Fibroblast of pulmonary artery (primary cell): ENCODE results near the gene CDC34.

Experiments
- DNase-seq: peaks from one replicate; pipeline ENCODE4 v3.0.0-alpha.2; 2010; ENCODE audit warnings: low read depth
- H3K4me3 ChIP-seq: replicated peaks from 2 replicates; pipeline ENCODE4 v1.5.1; 2011; ENCODE audit warnings: low read depth, mild to moderate bottlenecking, control low read depth, low read length, moderate library complexity
- CTCF ChIP-seq: IDR thresholded peaks from 2 replicates; pipeline ENCODE4 v1.5.1; 2011; ENCODE audit warnings: mild to moderate bottlenecking, control low read depth, low read length, inconsistent platforms; ENCODE audit errors: missing control alignments

CDC34 gene

GRCh38 chr19:535017-535835, 3.7 kb downstream of the CDC34 start:
- H3K4me3 ChIP-seq = no peak overlapping the region
- TF ChIP-seq CTCF = no peak
- no peak for DNase-seq

- no peak for DNase-seq
- H3K4me3 ChIP-seq = no peak overlapping the region
- TF ChIP-seq CTCF = no peak
Observed at GRCh38 chr19:536031-536880, 4.7 kb downstream of the CDC34 start.

- TF ChIP-seq CTCF = no peak
- no peak overlapping the region for H3K4me3 ChIP-seq
Observed at GRCh38 chr19:536881-537404, 5.4 kb downstream of the CDC34 start.

GRCh38 chr19:538641-539428, 7.3 kb downstream of the CDC34 start:
- DNase-seq = no peak
- H3K4me3 ChIP-seq = no peak overlapping the region
- TF ChIP-seq CTCF = no peak

More at GRCh38 chr19:536881-537404, 5.4 kb downstream of the CDC34 start:
- DNase-seq = no peak

- H3K4me3 ChIP-seq = no peak overlapping the region
- TF ChIP-seq CTCF = no peak
- no peak for DNase-seq
Observed at GRCh38 chr19:539429-540030, 8.0 kb downstream of the CDC34 start.
